Stimulated activated naive B cell treated with anti-CD40 and anti-IgM and Interleukin-4, amounts not matched to agents 10 μg/mL and 1 μg/mL and 100 μg/mL, for 72 hours (primary cell): ENCODE measurements around the gene GRIK1.

Experiments
- ATAC-seq, 2 donors: fragments of 150-1000 bp; cut with Tn5 transposase; replicated peaks; 2 replicates each; pipeline ENCODE4 v1.10.0; 2021; ENCODE audit warnings: moderate library complexity in 1 of 2
- DNase-seq: peaks from one replicate; pipeline ENCODE4 v3.0.0; 2021
- H3K27ac Mint-ChIP-seq: one replicate; pipeline ENCODE4 v1.8.0; 2022; ENCODE audit warnings: mild to moderate bottlenecking, mixed read lengths
- H3K27me3 Mint-ChIP-seq, 2 donors: one replicate each; pipeline ENCODE4 v1.8.0; 2022; ENCODE audit warnings: mixed read lengths in 2 of 2
- H3K36me3 Mint-ChIP-seq, 2 donors: one replicate each; pipeline ENCODE4 v1.8.0; 2022; ENCODE audit warnings: mixed read lengths in 2 of 2, mild to moderate bottlenecking in 1 of 2
- H3K4me1 Mint-ChIP-seq, 2 donors: one replicate each; pipeline ENCODE4 v1.8.0; 2022; ENCODE audit warnings: mixed read lengths in 2 of 2, mild to moderate bottlenecking in 1 of 2
- H3K4me3 Mint-ChIP-seq, 2 donors: one replicate each; pipeline ENCODE4 v1.8.0; 2022; ENCODE audit warnings: mild to moderate bottlenecking in 2 of 2, mixed read lengths in 2 of 2, moderate library complexity in 1 of 2
- H3K9me3 Mint-ChIP-seq, 2 donors: one replicate each; pipeline ENCODE4 v1.8.0; 2022; ENCODE audit warnings: mixed read lengths in 2 of 2, mild to moderate bottlenecking in 1 of 2

The GRIK1 gene

DNA sequence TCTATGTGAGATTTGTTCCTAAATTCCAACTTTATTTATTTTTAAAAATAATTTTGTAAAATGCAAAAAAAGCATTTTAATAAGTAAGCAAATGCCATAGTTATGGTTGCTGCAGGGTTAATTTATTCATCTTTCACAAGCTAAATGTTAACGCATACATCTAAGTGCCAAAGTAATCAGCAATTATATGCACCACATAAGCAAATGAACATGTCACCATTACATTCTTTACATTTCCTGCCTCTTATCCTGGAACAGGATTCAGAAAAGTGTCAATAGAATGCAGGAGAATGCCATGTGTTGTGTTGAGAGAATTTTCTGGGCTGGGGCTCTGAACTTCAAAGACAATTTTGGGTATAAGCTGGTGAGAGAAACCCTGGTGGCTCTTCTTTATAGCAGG, 136.6 kb downstream of the GRIK1 start:
- no peak for DNase-seq
- peaks cover 0 to 6% of the 10 kb centered on the region in 2 donors for H3K27me3 Mint-ChIP-seq
- H3K4me3 Mint-ChIP-seq: no peak overlapping the region
- H3K36me3 Mint-ChIP-seq: no peaks in the 10 kb centered on the region
- peaks cover 0 to 2% of the 10 kb centered on the region in 2 donors for H3K9me3 Mint-ChIP-seq
- no peaks in the 10 kb centered on the region for H3K4me1 Mint-ChIP-seq
- no peak for ATAC-seq
- no peak overlapping the region for H3K27ac Mint-ChIP-seq

DNA sequence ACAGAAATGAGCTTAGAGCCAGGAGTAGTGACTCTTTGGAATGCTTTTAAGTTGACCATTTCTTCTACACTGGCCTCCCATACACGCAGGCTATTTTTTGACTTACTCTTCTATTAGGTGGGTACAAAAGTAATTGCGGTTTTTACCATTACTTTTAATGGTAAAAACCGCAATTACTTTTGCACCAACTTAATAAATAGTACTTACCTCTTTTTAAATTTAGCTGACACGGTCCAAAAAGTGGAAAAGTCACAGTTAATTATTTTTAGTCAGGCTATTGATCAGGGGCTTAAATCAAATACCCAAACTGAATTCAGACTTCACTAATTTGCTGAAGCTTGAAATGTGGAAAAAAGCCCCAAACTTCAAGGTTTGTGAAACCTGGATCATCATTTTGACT, 138.7 kb downstream of the GRIK1 start:
- H3K4me3 Mint-ChIP-seq: no peak overlapping the region
- H3K36me3 Mint-ChIP-seq: no peaks in the 10 kb centered on the region
- H3K27me3 Mint-ChIP-seq: peaks cover 0 to 6% of the 10 kb centered on the region in 2 donors
- H3K27ac Mint-ChIP-seq: no peak overlapping the region
- DNase-seq (no peak), ATAC-seq (no peak)
- peaks cover 0 to 2% of the 10 kb centered on the region in 2 donors for H3K9me3 Mint-ChIP-seq
- H3K4me1 Mint-ChIP-seq: no peaks in the 10 kb centered on the region

DNA sequence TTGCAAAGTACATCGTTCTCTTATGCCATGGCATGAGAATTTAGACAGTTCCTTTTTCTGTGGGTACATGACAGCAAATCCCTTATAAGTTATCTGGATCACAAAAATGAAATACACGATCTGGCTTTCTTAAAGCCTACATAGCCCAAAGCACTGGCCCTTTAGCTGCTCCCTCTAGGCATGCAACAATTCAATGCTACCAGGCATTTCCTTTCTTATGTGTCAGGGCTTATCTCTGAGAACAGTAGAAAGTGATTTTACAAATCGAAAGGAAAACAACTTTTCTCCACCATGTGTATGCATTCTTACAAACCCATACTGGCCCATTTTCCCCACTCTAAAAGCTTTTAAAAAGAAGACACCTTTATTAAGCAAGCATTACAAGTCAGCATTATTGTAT, 139.7 kb downstream of the GRIK1 start:
- no peak overlapping the region for H3K27ac Mint-ChIP-seq
- H3K9me3 Mint-ChIP-seq: peaks cover 0 to 2% of the 10 kb centered on the region in 2 donors
- ATAC-seq: no peak
- H3K4me3 Mint-ChIP-seq: no peak overlapping the region
- no peak for DNase-seq
- no peaks in the 10 kb centered on the region for H3K4me1 Mint-ChIP-seq
- no peaks in the 10 kb centered on the region for H3K36me3 Mint-ChIP-seq
- H3K27me3 Mint-ChIP-seq: peaks cover 0 to 6% of the 10 kb centered on the region in 2 donors

DNA sequence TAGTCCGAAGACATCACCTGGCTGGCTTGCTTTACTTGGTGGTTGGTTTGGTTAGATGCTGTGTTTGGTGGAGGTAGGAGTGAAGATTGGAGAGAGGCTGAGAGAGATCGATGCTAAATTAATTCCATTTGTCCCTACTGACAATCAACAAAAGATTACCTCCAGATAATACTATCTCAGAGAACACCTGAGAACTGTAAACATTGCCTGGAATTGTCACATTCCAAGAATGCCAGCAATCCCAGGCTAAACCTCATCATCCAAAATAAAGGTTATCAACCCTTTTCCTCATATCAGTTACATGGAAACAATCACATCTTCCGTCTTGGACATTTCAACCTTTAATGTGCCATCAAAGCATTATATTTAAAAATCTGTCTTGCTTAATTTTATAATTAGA, 141.0 kb downstream of the GRIK1 start:
- peaks cover 0 to 2% of the 10 kb centered on the region in 2 donors for H3K9me3 Mint-ChIP-seq
- peaks cover 0 to 6% of the 10 kb centered on the region in 2 donors for H3K27me3 Mint-ChIP-seq
- no peaks in the 10 kb centered on the region for H3K4me1 Mint-ChIP-seq
- no peaks in the 10 kb centered on the region for H3K36me3 Mint-ChIP-seq
- DNase-seq (no peak), ATAC-seq (no peak)
- no peak overlapping the region for H3K4me3 Mint-ChIP-seq
- H3K27ac Mint-ChIP-seq: no peak overlapping the region

DNA sequence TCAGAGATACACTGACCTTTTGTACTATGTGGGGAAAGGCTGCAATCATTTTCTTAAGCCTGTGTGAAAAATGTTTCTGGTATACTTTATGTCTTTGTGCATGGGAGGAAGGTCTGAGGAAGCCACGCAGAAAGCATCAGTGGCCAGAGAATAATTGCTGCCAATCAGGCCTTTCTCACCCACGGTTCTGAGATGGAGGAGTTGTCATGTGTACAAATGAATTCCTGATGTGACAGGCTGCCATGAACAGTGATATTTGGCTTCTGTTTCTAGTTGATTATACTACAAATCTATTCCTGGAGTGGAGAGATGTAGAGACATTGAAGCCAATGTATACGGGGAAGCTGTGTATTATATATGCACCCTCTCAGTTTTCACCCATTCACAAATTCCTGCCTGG, 142.6 kb downstream of the GRIK1 start:
- ATAC-seq (no peak), DNase-seq (no peak)
- H3K9me3 Mint-ChIP-seq: peaks cover 0 to 2% of the 10 kb centered on the region in 2 donors
- H3K4me1 Mint-ChIP-seq: no peaks in the 10 kb centered on the region
- H3K4me3 Mint-ChIP-seq: no peak overlapping the region
- H3K27me3 Mint-ChIP-seq: peaks cover 0 to 6% of the 10 kb centered on the region in 2 donors
- no peaks in the 10 kb centered on the region for H3K36me3 Mint-ChIP-seq
- H3K27ac Mint-ChIP-seq: no peak overlapping the region

DNA sequence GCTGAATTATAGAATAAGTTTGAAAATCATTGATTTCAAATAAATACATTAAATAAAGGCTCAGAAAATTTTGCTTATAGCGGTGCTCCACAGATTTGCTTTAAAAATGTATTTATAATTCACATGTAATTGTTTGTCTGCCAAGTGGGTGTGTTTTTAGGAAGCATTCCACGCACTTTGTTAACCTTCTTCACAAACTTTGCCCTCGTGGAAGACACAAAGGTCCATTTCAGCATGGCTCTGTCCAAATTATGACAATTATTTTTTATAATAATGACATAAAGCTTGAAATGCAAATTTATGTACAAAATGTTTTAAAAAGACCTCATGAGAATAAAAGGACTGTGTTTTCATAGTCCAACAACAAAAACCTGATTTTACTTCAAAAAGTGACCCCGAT, 146.1 kb downstream of the GRIK1 start:
- no peaks in the 10 kb centered on the region for H3K9me3 Mint-ChIP-seq
- no peak for DNase-seq
- no peaks in the 10 kb centered on the region for H3K27me3 Mint-ChIP-seq
- no peak overlapping the region for H3K27ac Mint-ChIP-seq
- no peak for ATAC-seq
- H3K4me3 Mint-ChIP-seq: no peak overlapping the region
- no peaks in the 10 kb centered on the region for H3K36me3 Mint-ChIP-seq
- no peaks in the 10 kb centered on the region for H3K4me1 Mint-ChIP-seq

DNA sequence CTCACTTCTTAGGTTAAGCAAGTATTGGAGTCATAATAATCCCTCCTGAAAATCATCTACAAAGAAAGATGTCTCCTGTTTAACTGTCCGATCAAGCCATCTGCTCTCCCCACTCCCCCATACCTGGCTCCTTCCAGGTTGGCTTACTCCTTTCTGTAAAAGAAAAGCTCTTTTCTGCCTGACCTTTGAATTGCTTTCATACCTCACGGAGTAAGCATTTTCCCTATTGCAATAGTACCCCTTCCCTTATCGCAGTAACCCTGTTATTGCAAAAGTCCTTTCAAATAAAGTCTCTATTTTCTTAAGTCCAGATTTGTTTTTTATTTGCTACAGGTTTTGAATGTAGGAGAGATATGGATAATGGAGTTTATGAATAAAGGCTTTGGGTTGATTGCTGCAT, 150.4 kb downstream of the GRIK1 start:
- DNase-seq: no peak
- no peak overlapping the region for H3K4me3 Mint-ChIP-seq
- no peak for ATAC-seq
- peaks cover 0 to 9% of the 10 kb centered on the region in 2 donors for H3K27me3 Mint-ChIP-seq
- H3K9me3 Mint-ChIP-seq: no peaks in the 10 kb centered on the region
- no peak overlapping the region for H3K27ac Mint-ChIP-seq
- no peaks in the 10 kb centered on the region for H3K36me3 Mint-ChIP-seq
- no peaks in the 10 kb centered on the region for H3K4me1 Mint-ChIP-seq

DNA sequence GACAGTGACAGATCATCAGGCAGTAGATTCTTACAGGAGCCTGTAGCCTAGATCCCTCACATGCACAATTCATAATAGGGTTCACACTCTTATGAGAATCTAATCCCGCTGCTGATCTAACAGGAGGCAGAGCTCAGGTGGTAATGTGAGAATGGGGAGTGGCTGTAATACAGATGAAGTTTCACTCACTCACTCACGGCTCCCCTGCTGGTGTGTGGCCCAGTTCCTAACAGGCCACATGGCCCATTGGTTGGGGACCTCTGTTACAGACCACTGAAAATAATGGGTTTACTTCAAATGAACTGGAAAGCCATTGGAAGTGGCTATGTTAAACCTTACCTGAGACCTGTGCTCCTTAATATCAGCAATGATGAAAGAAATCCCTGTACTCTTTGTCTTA, 151.0 kb downstream of the GRIK1 start:
- ATAC-seq (no peak), DNase-seq (no peak)
- Mint-ChIP-seq H3K4me3 (no peak overlapping the region), H3K27me3 (peaks cover 0 to 9% of the 10 kb centered on the region in 2 donors), H3K9me3 (no peaks in the 10 kb centered on the region), H3K36me3 (no peaks in the 10 kb centered on the region), H3K27ac (no peak overlapping the region), H3K4me1 (no peaks in the 10 kb centered on the region)

DNA sequence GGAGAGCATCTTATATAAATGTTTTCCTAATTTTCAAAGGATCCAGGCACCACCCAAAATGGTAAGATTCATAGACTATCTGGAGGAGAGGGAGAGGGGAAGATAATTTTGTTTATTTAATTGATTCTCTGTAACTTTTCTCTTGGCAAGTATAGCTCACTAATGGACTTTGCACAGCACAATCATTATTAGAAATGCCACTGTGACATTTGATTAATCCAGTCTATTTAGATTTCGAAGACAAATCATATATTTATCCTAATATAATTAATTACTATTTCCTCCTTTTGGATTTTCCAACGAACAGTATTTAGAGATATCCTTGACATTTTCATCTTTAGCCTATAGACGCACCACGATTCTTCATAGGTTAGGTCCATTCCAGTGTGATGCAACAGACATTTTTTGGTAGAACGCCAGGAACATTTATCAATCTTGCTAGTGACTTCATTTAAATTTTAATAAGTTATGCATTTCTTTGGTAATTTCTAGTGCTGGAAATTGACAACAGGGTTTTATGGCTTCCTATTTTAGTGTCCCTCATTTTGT, 152.4 kb downstream of the GRIK1 start:
- no peaks in the 10 kb centered on the region for H3K4me1 Mint-ChIP-seq
- no peak overlapping the region for H3K4me3 Mint-ChIP-seq
- no peak overlapping the region for H3K27ac Mint-ChIP-seq
- H3K36me3 Mint-ChIP-seq: no peaks in the 10 kb centered on the region
- no peak for ATAC-seq
- H3K27me3 Mint-ChIP-seq: peaks cover 0 to 9% of the 10 kb centered on the region in 2 donors
- no peaks in the 10 kb centered on the region for H3K9me3 Mint-ChIP-seq
- DNase-seq: no peak

DNA sequence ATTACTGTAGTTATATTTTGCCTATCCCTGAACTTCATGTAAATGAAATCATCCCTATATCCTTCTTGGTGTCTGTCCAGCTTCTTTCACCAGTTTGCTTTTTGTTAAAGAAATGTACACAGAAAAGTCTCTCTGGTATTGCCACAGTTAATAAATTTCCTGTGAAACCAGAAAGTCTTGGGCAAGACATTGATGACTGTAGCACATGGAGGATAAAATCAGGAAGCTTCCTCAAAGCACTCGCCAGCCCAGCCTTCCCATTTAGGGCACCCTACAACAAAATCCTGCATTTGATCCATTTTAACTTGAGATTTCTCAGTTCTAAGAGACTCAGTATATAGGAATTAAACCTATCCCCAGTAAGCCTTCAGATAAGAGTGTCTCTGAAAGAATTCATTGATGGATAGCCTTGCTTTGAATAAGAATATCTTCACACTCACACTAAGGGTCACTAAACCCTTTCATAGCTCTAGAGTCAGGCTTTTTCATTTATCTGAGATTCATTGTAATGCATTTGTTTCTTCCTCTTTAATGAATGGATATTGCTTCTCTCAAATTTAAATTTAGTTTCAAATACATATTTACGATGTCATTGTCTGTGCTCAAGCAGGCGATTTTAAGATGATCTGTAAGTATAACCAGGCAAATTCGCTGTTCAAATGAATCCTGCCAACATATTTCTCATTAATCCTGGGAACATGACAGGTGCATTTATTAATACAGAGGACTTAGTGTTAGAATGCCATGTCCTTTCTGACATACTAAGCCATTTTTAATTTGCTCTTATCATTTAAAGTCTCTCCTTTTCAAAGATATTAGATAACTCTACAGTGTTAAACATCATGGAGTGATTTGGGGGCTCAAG, 153.1 kb downstream of the GRIK1 start:
- Mint-ChIP-seq H3K27ac (no peak overlapping the region), H3K4me1 (no peaks in the 10 kb centered on the region)
- no peak for ATAC-seq

DNA sequence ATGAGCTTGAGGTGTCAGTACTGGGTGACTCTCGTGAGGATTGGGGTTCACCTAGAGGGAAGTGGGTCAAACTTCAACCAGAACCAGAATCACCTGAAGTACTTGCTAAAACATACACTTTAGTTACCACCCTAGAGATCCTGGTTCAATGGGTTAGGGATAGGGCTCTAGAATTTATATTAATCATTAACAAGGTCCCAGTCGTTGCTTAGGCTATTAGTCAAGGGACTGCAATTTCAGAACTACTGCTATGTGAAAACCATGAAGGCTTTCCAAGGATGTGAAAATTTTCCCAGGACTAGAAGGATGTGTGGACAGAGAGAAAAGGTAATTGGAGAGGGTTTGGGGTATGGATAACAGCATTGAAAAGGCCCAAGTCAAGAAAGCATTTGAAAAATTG, 162.6 kb downstream of the GRIK1 start:
- no peaks in the 10 kb centered on the region for H3K27me3 Mint-ChIP-seq
- H3K36me3 Mint-ChIP-seq: no peaks in the 10 kb centered on the region
- no peaks in the 10 kb centered on the region for H3K9me3 Mint-ChIP-seq
- no peak overlapping the region for H3K4me3 Mint-ChIP-seq
- no peak for ATAC-seq
- no peak overlapping the region for H3K27ac Mint-ChIP-seq
- H3K4me1 Mint-ChIP-seq: no peaks in the 10 kb centered on the region
- DNase-seq: no peak

More for the DNA sequence above, 153.1 kb downstream of the GRIK1 start:
- no peak overlapping the region for H3K4me3 Mint-ChIP-seq
- no peak for DNase-seq
- H3K36me3 Mint-ChIP-seq: no peaks in the 10 kb centered on the region
- no peaks in the 10 kb centered on the region for H3K9me3 Mint-ChIP-seq
- H3K27me3 Mint-ChIP-seq: peaks cover 0 to 9% of the 10 kb centered on the region in 2 donors

DNA sequence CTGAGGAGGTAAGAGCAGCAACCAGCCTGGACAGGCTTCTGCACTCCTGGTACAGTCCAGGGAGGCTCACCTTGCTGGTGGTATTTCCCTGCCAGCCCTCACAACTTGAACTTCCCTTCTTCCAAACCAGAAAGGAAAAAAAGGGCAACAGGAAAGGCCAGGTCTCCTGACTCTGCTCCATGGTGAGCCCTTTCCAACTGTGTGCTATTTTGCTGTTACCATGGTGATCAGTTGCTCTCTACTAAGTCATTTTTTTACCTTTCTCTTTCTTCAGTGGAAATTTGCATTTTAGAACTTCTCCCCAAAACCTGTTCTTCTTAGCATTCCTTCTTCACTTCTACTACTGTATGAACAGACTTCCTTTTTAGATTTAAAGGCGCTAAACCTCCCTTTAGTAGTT, 164.3 kb downstream of the GRIK1 start:
- Mint-ChIP-seq H3K27ac (no peak overlapping the region), H3K9me3 (no peaks in the 10 kb centered on the region), H3K4me1 (no peaks in the 10 kb centered on the region), H3K4me3 (no peak overlapping the region), H3K36me3 (no peaks in the 10 kb centered on the region), H3K27me3 (no peaks in the 10 kb centered on the region)
- DNase-seq (no peak), ATAC-seq (no peak)

DNA sequence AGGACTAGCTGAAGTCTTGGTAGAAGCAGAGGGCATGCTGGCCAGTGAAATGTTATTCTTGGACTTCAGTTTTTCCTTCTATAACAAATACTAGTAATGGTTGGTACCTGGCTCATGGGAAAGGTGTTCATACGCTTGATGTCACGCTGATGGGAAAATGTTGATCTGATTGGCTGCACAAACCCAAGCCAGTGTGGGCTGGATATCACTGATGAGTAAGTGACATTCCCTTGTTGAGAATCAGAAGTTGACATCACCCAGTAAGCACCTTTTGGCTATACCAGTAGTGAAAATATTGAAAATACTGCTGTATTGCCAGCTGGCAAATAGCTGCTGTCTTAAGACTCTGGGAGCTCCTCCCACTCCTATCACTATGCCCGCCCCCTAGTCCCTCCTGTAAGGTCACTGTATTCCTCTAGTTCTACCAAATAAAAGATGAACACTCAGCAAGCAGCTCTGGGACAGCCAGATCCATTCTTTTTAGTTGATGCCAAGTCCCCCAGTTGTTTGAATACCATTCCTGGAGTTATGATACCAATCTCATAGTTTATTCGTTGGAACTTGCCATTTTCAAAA, 168.2 kb downstream of the GRIK1 start:
- Mint-ChIP-seq H3K4me3 (no peak overlapping the region), H3K27ac (no peak overlapping the region), H3K27me3 (no peaks in the 10 kb centered on the region), H3K36me3 (no peaks in the 10 kb centered on the region), H3K4me1 (no peaks in the 10 kb centered on the region), H3K9me3 (no peaks in the 10 kb centered on the region)
- ATAC-seq (no peak), DNase-seq (no peak)

DNA sequence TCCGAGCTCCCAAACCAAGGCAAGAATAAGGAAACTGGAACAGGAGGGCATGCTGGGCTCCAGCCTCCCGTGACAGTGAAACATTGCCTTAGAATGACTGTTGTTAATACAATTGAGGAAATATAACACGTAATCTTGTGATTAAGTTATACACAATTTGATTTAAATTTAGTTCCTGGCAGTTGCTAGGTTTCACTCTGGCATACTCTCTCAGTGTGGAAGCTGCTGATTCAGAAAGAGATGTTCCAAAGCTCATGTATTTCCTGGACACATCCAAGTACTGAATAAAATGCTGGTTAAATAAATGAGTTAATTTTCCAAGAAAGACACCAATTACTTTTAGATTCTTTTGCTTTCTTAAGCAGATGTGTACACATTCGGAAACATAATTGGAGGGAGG, 176.1 kb downstream of the GRIK1 start:
- ATAC-seq (no peak), DNase-seq (no peak)
- Mint-ChIP-seq H3K4me3 (no peak overlapping the region), H3K4me1 (no peaks in the 10 kb centered on the region), H3K27me3 (peaks cover 0 to 13% of the 10 kb centered on the region in 2 donors), H3K27ac (no peak overlapping the region), H3K9me3 (no peaks in the 10 kb centered on the region), H3K36me3 (no peaks in the 10 kb centered on the region)

DNA sequence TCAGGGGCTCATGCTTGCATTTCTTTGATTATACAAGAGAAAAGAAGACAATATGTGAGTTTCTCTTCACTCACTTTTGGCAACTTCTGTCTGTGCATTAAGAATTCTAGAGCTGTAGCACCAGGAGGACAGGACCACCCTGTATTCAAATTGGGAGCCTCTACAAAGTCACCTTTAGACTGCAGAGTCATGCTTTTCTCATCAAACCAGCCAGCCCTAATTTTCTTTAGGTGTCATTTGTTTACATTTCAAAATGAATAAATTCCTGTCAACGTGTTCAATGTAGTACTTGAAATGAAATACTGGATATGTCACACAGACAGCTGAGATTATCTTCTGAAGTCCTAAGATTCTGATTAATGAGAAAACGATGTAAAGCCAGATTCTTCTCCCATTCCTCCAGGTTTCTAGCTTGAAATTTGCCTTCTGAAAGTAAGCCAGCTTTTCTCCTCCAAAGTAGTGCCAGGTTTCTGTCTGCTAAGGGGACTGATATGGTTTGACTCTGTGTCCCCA, 177.2 kb downstream of the GRIK1 start:
- DNase-seq: no peak
- no peaks in the 10 kb centered on the region for H3K36me3 Mint-ChIP-seq
- H3K4me3 Mint-ChIP-seq: no peak overlapping the region
- H3K4me1 Mint-ChIP-seq: no peaks in the 10 kb centered on the region
- H3K27ac Mint-ChIP-seq: no peak overlapping the region
- peaks cover 0 to 13% of the 10 kb centered on the region in 2 donors for H3K27me3 Mint-ChIP-seq
- no peaks in the 10 kb centered on the region for H3K9me3 Mint-ChIP-seq
- no peak for ATAC-seq
